Endodermal cell (in vitro differentiated cells): Measurements from ENCODE around the gene KATNAL1. TPM values are rescaled to one million over a fixed set of nuclear protein-coding genes. Genes with fewer than 3 reads are reported as not detected.

Experiments used
- DNase-seq: peaks from one replicate; pipeline ENCODE4 v3.0.0-alpha.2; 2017
- H3K27ac ChIP-seq: 2 replicates; pipeline ENCODE4 v1.5.1; 2013; ENCODE audit warnings: mild to moderate bottlenecking, low read depth, low read length, moderate library complexity
- H3K27me3 ChIP-seq: 2 replicates; pipeline ENCODE4 v1.6.1; 2013; ENCODE audit warnings: mild to moderate bottlenecking, low read length, moderate library complexity; ENCODE audit not compliant: insufficient read depth, control insufficient read depth, poor library complexity, severe bottlenecking
- H3K36me3 ChIP-seq: 2 replicates; pipeline ENCODE4 v1.7.0; 2013; ENCODE audit warnings: mild to moderate bottlenecking, low read length, moderate library complexity; ENCODE audit not compliant: control insufficient read depth, insufficient read depth
- H3K4me1 ChIP-seq: one replicate; pipeline ENCODE4 v1.7.0; 2013; ENCODE audit warnings: low read length; ENCODE audit not compliant: control insufficient read depth, insufficient read depth
- H3K4me3 ChIP-seq: 2 replicates; pipeline ENCODE4 v1.5.1; 2013; ENCODE audit warnings: mild to moderate bottlenecking, low read length, moderate library complexity
- H3K9ac ChIP-seq: 2 replicates; pipeline ENCODE4 v1.6.1; 2013; ENCODE audit warnings: mild to moderate bottlenecking, low read length, moderate library complexity; ENCODE audit not compliant: poor library complexity, severe bottlenecking; ENCODE audit errors: extremely low read depth
- H3K9me3 ChIP-seq: 2 replicates; pipeline ENCODE4 v1.6.1; 2013; ENCODE audit warnings: mild to moderate bottlenecking, low read length, moderate library complexity; ENCODE audit not compliant: control insufficient read depth
- H3K27ac Mint-ChIP-seq: 2 replicates; pipeline ENCODE4 v1.8.0; 2020; ENCODE audit warnings: mixed read lengths
- H3K27me3 Mint-ChIP-seq: 2 replicates; pipeline ENCODE4 v1.8.0; 2021; ENCODE audit warnings: mild to moderate bottlenecking, mixed read lengths; ENCODE audit not compliant: insufficient read depth
- H3K36me3 Mint-ChIP-seq: 2 replicates; pipeline ENCODE4 v1.8.0; 2020; ENCODE audit warnings: low read depth, mixed read lengths
- H3K4me1 Mint-ChIP-seq: 2 replicates; pipeline ENCODE4 v1.8.0; 2020; ENCODE audit warnings: mixed read lengths
- H3K4me3 Mint-ChIP-seq: 2 replicates; pipeline ENCODE4 v1.8.0; 2020; ENCODE audit warnings: mild to moderate bottlenecking, moderate library complexity, mixed read lengths
- H3K9me3 Mint-ChIP-seq: 2 replicates; pipeline ENCODE4 v1.8.0; 2020; ENCODE audit warnings: mild to moderate bottlenecking, mixed read lengths
- CTCF ChIP-seq: fragments of 200-600 bp; sonication (generic); conservative IDR thresholded peaks from 2 replicates; pipeline ENCODE4 v1.5.0; 2021; ENCODE audit warnings: antibody characterized with exemption, mild to moderate bottlenecking
- WGBS, 2 experiments: methylation state at CpG; one replicate each; pipeline versions ENCODE4 v1.1.5 to v1.1.7; 2013; ENCODE audit warnings: missing lambda C conversion rate in 2 of 2, mixed read lengths in 1 of 2; ENCODE audit not compliant: insufficient coverage in 1 of 2, insufficient read length in 1 of 2; 5-methylcytosine and 5-hydroxymethylcytosine counted together
- total RNA-seq, 2 donors: library from RNA; stranded (reverse); fragmentation: NEBNext Ultra II Directional in 1 of 2; extraction: Animal tissue kit (Norgen Biotek cat#: 25700) in 1 of 2; gene quantifications; 2 replicates in 1 of 2; 3 replicates in 1 of 2; pipeline ENCODE4 v1.2.1, GENCODE V29; 2021

Gene KATNAL1
- total RNA-seq, 2 donors from 2014 or later = 20.3 to 32.2 TPM

GRCh38 chr13:30169442-30169841 is 137.9 kb downstream of the KATNAL1 start:
- peaks cover 21% of the 10 kb centered on the region for H3K4me1 Mint-ChIP-seq
- no peak overlapping the region for H3K4me3 ChIP-seq
- H3K27me3 ChIP-seq = no peaks in the 10 kb centered on the region
- no peak overlapping the region for H3K4me3 Mint-ChIP-seq
- no peak for TF ChIP-seq CTCF
- H3K27ac Mint-ChIP-seq = no peak overlapping the region
- H3K27me3 Mint-ChIP-seq = no peaks in the 10 kb centered on the region
- 88 to 93% methylated on average over 1 to 2 of the region's 2 CpGs for WGBS, 2 experiments
- H3K36me3 ChIP-seq = no peaks in the 10 kb centered on the region
- no peak overlapping the region for H3K9ac ChIP-seq
- H3K9me3 ChIP-seq = no peaks in the 10 kb centered on the region
- H3K4me1 ChIP-seq = no peaks in the 10 kb centered on the region
- no peaks in the 10 kb centered on the region for H3K36me3 Mint-ChIP-seq
- H3K27ac ChIP-seq = no peak overlapping the region
- DNase-seq = no peak
- H3K9me3 Mint-ChIP-seq = no peaks in the 10 kb centered on the region

- Histone ChIP-seq H3K4me1 (no peaks in the 10 kb centered on the region), H3K27me3 (no peaks in the 10 kb centered on the region), H3K4me3 (no peak overlapping the region), H3K9me3 (no peaks in the 10 kb centered on the region), H3K9ac (no peak overlapping the region), H3K36me3 (no peaks in the 10 kb centered on the region), H3K27ac (no peak overlapping the region)
- DNase-seq = no peak
- WGBS, 2 experiments = 81 to 90% methylated on average over 2 to 11 of the region's 11 CpGs
- H3K36me3 Mint-ChIP-seq = no peaks in the 10 kb centered on the region
- TF ChIP-seq CTCF = peak; percentile 37
- H3K4me1 Mint-ChIP-seq = peaks cover 8% of the 10 kb centered on the region
- no peak overlapping the region for H3K4me3 Mint-ChIP-seq
- H3K9me3 Mint-ChIP-seq = peaks cover 7% of the 10 kb centered on the region
- H3K27ac Mint-ChIP-seq = no peak overlapping the region
- no peaks in the 10 kb centered on the region for H3K27me3 Mint-ChIP-seq
Measured at GRCh38 chr13:30165796-30166195, 141.6 kb downstream of the KATNAL1 start.

GRCh38 chr13:30165071-30165470 is 142.3 kb downstream of the KATNAL1 start:
- Histone ChIP-seq H3K27ac (no peak overlapping the region), H3K9me3 (no peaks in the 10 kb centered on the region), H3K4me1 (no peaks in the 10 kb centered on the region), H3K27me3 (no peaks in the 10 kb centered on the region), H3K9ac (no peak overlapping the region), H3K36me3 (no peaks in the 10 kb centered on the region), H3K4me3 (no peak overlapping the region)
- Mint-ChIP-seq H3K9me3 (peaks cover 7% of the 10 kb centered on the region), H3K4me1 (peaks cover 8% of the 10 kb centered on the region), H3K36me3 (no peaks in the 10 kb centered on the region), H3K4me3 (no peak overlapping the region), H3K27ac (no peak overlapping the region), H3K27me3 (no peaks in the 10 kb centered on the region)
- 79 to 100% methylated on average over 1 to 2 of the region's 2 CpGs for WGBS, 2 experiments
- no peak for DNase-seq
- no peak for TF ChIP-seq CTCF
